GM19240 (cell line): ENCODE measurements around the gene RPL10A.
A peak's percentile ranks its signal among the peaks of the same experiment; 100 is the strongest.

Experiments used
- DNase-seq: peaks from one replicate; pipeline ENCODE4 v3.0.0; 2011; ENCODE audit warnings: low spot score; ENCODE audit not compliant: insufficient read length

The RPL10A gene

GRCh38 chr6:35448191-35448590, 20.0 kb upstream of the RPL10A start:
- no peak for DNase-seq

GRCh38 chr6:35449287-35449881, 18.8 kb upstream of the RPL10A start:
- peak; percentile 80 for DNase-seq

- no peak for DNase-seq
Measured at GRCh38 chr6:35451354-35452182, 16.6 kb upstream of the RPL10A start.

GRCh38 chr6:35452183-35453090, 15.8 kb upstream of the RPL10A start, which contains the start of gene FANCE:
FANCE (plus strand) TSS chr6:35452338; CDS start chr6:35452546, 208 bp downstream.
- peak; percentile 90 for DNase-seq

- no peak for DNase-seq
Measured at GRCh38 chr6:35453236-35453635, 15.0 kb upstream of the RPL10A start.

- no peak for DNase-seq
Measured at GRCh38 chr6:35454391-35455110, 13.7 kb upstream of the RPL10A start.

- DNase-seq, result no peak
Measured at GRCh38 chr6:35457907-35458306, 10.3 kb upstream of the RPL10A start.

GRCh38 chr6:35461270-35461669, 6.9 kb upstream of the RPL10A start:
- DNase-seq, result no peak

- no peak for DNase-seq
Measured at GRCh38 chr6:35463292-35463691, 4.9 kb upstream of the RPL10A start.

GRCh38 chr6:35465646-35466045, 2.6 kb upstream of the RPL10A start:
- DNase-seq, result no peak

- DNase-seq, result no peak
Measured at GRCh38 chr6:35468980-35469750, 964 bp downstream of the RPL10A start.

GRCh38 chr6:35469751-35470662, 1.8 kb downstream of the RPL10A start:
- no peak for DNase-seq

- no peak for DNase-seq
Measured at GRCh38 chr6:35470663-35471120, 2.5 kb downstream of the RPL10A start.

- no peak for DNase-seq
Measured at GRCh38 chr6:35471836-35472345, 3.7 kb downstream of the RPL10A start.

GRCh38 chr6:35473075-35473849, 5.1 kb downstream of the RPL10A start:
- DNase-seq, result no peak

GRCh38 chr6:35473850-35474130, 5.6 kb downstream of the RPL10A start:
- DNase-seq, result no peak

- DNase-seq, result no peak
Measured at GRCh38 chr6:35474131-35474941, 6.1 kb downstream of the RPL10A start.
